ENCODE measurements around the gene AHNAK.
A peak's percentile ranks its signal among the peaks of the same experiment; 100 is the strongest.

AHNAK gene

GRCh38 chr11:62559204-62559603 lies 12.6 kb upstream of the AHNAK start:
- TF ChIP-seq CTCF (IDR thresholded peaks at IDR 0.05; ENCODE audit: control insufficient read depth, extremely low read depth, insufficient read depth) = no peak
- DNase-seq (ENCODE audit: low read depth) = no peak

GRCh38 chr11:62558669-62559068 lies 12.1 kb upstream of the AHNAK start:
- DNase-seq (ENCODE audit: low read depth) = no peak
- no peak overlapping the region for H3K4me3 ChIP-seq (ENCODE audit: low read depth, low read length)
- no peak for TF ChIP-seq CTCF (IDR thresholded peaks at IDR 0.05; ENCODE audit: control insufficient read depth, extremely low read depth, insufficient read depth)

More at GRCh38 chr11:62559204-62559603, 12.6 kb upstream of the AHNAK start:
- H3K4me3 ChIP-seq (ENCODE audit: low read depth, low read length) = no peak overlapping the region

GRCh38 chr11:62556875-62557631 lies 10.4 kb upstream of the AHNAK start:
- H3K4me3 ChIP-seq (ENCODE audit: low read depth, low read length) = no peak overlapping the region
- TF ChIP-seq CTCF (IDR thresholded peaks at IDR 0.05; ENCODE audit: control insufficient read depth, extremely low read depth, insufficient read depth) = no peak
- no peak for DNase-seq (ENCODE audit: low read depth)

- peak overlapping the region; percentile 34 for H3K4me3 ChIP-seq (ENCODE audit: low read depth, low read length)
- DNase-seq (ENCODE audit: low read depth) = peak; percentile 89
- TF ChIP-seq CTCF (IDR thresholded peaks at IDR 0.05; ENCODE audit: control insufficient read depth, extremely low read depth, insufficient read depth) = no peak
Measured at GRCh38 chr11:62556108-62556874, 9.7 kb upstream of the AHNAK start.

GRCh38 chr11:62555464-62556107 lies 9.0 kb upstream of the AHNAK start:
- peak overlapping the region; percentile 34 for H3K4me3 ChIP-seq (ENCODE audit: low read depth, low read length)
- DNase-seq (ENCODE audit: low read depth) = no peak
- TF ChIP-seq CTCF (IDR thresholded peaks at IDR 0.05; ENCODE audit: control insufficient read depth, extremely low read depth, insufficient read depth) = no peak

- TF ChIP-seq CTCF (IDR thresholded peaks at IDR 0.05; ENCODE audit: control insufficient read depth, extremely low read depth, insufficient read depth) = no peak
- no peak overlapping the region for H3K4me3 ChIP-seq (ENCODE audit: low read depth, low read length)
- no peak for DNase-seq (ENCODE audit: low read depth)
Measured at GRCh38 chr11:62554387-62555167, 8.0 kb upstream of the AHNAK start.

Measured in LNCaP clone FGC (cell line).